Measurements from ENCODE around the gene FRAS1.
"Not testable (repeated sequence)": the region's sequence is repeated elsewhere in the genome, so short reads cannot be mapped to it uniquely, and the experiment has no call there.

- not testable (repeated sequence) for TF ChIP-seq POLR2AphosphoS5 (IDR thresholded peaks at IDR 0.05; ENCODE audit: insufficient read depth in 1 of 2, low read depth in 1 of 2); CTCF (IDR thresholded peaks at IDR 0.05)
These were observed 218.3 kb downstream of the FRAS1 start for GRCh38 chr4:78275450-78275849.

All from vagina (tissue), 2 donors.